HG03064 (cell line): ENCODE data around the gene RPL28.
"Not testable (repeated sequence)": the region's sequence is repeated elsewhere in the genome, so short reads cannot be mapped to it uniquely, and the experiment has no call there.

ENCODE experiments used
- ATAC-seq: cut with Tn5 transposase; IDR thresholded peaks from one replicate; pipeline ENCODE4 v1.9.1; 2021; ENCODE audit warnings: low read depth; ENCODE audit not compliant: unreplicated experiment

RPL28 gene

GRCh38 chr19:55391191-55391670 lies 5.5 kb downstream of the RPL28 start:
- no peak for ATAC-seq

DNA sequence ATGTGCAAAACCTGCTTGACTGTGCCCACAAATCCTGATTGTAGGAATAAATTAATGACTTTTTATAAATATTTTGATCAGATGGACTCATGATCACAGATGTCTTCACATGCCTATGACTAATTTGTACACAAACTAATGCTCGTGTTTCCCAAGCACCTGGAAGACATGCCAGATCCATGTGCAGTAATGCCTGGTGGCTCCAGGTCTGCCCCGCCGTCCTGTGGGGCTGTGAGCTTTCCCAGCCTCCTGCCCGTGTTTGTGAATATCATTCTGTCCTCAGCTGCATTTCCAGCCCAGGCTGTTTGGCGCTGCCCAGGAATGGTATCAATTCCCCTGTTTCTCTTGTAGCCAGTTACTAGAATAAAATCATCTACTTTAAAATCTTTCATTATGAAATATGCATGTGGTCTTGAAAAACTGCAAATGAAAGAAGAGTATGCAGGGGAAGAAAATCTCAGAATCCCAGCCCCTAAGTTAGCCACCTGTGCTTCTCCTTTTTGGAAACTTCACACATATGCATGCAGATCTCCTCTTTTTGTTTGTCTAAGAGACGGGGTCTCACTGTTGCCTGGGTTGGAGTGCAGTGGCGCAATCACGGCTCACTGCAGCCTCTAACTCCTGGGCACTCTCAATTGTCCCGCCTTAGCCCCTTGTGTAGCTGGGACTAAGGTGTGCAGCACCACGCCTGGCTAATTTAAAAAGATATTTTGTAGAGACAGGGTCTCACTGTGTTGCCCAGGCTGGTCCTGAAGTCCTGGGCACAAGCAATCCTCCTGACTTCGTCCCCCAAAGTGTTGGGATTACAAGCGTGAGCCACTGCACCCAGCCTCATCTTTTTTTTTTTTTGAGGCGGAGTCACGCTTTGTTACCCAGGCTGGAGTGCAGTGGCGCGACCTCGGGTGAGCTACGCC lies 6.2 kb downstream of the RPL28 start:
- no peak for ATAC-seq

DNA sequence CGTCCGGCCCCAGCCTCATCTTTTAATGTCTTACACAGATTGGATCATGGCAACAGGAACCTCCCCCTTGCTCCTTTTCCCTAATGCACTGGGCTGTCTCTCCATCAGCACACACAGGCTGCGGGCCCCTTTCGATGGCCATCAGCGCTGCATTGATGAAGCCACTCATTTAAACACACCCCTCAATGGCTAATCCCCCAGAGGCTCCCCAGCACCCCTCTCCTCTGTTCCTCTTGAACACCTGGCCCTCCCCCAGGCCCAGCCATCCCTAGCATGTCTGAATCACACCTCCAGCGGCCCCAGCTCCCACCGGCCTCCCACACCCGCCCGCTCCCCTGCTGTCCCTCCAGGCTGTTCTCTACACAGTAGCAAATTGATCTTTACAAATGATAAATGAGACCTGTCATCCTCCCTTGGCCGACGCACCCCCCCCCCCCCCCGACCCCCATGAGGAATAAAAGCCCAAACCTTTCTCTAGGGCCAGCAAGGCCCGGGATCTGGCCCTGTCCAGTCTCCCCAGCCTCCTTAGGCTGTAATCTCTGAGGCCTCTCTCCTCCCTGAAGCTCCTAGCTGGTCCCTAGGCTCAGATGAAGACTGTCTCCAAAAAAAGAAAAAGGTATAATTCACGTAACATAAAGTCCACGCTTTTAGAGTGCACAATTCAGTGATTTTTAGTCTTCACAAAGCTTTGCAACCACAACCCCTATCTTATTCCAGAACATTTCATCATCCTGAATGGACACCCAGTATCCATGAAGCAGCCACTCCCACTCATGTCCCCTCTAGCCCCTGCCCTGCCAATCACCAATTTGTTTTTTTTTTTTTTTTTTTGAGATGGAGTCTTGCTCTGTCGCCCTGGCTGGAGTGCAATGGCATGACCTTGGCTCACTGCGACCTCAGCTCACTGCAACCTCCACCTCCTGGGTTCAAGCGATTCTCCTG lies 7.4 kb downstream of the RPL28 start:
- no peak for ATAC-seq

GRCh38 chr19:55398200-55398925 lies 12.6 kb downstream of the RPL28 start:
- ATAC-seq = no peak

DNA sequence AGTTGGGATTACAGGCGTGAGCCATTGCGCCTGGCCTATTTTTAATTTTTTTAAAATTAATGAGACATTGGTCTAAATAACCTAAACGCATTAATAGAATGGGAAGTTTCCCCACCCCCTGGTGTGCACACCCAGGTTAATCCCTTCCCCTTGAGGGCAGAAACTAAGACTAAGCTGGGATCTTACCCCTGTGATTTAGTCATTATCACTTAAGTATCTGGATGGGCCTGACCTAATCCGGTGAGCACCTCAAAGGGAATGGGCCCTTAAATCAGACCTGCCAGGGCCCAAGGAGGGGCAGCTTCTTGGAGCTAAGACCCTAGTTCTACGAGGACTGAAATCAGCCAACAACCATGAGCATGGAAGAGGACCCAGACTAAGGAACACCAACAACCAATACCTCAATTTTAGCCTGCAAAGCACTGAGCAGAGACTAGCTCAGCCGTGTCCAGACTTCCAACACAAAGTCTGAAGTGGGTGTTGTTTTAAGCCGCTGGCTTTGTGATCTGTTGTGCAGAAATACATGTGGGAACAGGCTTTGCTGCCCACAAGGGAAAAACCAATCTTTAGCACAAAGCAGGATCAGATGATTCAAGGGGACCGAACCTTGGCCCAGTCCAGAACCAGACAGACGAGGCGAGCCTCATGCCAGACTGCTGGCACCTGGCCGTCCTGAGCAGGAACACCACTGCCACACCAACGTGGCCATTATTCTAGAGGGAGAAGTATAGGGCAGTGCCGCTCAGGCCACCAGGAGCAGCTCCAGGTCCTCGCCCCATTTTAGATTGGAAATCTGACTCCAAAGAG lies 14.8 kb downstream of the RPL28 start:
- no peak for ATAC-seq

DNA sequence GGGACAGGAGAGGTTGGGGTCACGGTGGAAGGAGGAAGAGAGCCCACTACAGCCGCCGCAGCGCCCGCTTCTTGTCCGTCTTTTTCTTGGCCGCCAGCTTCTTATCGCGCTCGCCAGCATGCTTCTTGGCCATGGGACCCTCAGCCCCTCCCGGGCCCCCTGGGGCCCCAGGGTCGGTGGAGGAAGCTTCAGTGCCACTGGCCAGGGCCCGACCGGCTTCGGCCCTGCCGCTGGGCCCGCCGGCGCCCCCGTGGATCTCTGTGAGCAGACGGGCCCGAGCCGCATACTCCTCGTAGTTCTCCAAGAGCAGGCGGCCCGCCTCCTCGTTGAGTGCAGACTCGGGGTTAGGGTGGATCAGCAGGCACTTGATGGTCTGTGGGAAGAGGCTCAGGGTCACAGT lies 15.7 kb downstream of the RPL28 start:
- ATAC-seq = not testable (repeated sequence)

DNA sequence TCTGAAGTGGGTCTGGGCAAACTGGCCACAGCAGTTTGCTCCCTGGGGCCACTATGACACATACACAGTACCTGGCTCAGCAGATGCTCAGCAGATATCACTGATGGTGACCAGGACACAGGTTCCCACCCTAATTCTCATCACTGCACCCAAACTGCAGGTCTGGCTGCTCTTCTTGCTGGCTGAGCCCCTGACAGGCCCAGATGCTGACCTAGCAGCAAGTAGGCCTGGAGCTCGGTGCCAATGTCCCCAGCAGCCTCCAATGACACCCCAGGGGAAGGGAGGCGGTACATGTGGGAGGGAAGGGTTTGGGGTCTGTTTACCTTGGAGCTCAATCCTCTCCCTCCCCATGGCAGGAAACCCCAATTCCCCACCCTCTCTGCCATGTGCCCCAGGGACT lies 16.8 kb downstream of the RPL28 start:
- ATAC-seq = no peak

- ATAC-seq = no peak
These were observed 19.9 kb downstream of the RPL28 start for GRCh38 chr19:55405638-55406037.

DNA sequence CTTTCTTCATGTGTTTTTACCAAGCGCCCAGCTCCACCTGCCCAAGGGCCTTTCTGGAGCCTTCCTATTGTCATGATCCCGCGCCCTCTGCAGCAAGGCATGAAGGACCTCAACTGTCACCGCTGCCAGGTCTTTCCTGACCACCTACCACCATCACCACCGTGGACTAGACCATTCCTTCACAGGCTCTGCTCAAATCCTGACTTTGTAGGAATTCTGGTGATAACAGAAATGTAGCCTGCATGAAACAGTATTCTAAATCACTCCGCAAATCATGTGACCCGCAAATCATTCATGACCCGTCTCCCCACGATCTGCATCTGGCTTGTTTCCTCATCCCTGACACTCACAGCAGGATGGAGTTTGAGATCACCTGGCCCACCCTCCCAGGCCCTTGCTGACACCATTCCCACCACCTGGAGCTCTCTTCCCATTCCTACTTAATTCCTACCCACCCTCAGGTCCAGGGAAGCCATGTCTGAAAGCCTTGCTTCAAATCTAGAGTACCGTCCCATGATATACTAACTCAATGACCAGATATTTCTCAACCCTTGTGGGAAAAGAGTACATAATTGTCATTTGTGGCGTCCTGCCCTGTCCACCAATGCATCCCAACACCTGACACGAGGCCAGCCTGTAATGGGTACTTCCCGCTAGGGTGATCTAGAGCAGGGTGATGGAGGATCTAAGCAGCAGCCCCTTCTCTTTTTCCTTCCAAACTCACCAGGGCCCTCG lies 20.5 kb downstream of the RPL28 start:
- no peak for ATAC-seq

DNA sequence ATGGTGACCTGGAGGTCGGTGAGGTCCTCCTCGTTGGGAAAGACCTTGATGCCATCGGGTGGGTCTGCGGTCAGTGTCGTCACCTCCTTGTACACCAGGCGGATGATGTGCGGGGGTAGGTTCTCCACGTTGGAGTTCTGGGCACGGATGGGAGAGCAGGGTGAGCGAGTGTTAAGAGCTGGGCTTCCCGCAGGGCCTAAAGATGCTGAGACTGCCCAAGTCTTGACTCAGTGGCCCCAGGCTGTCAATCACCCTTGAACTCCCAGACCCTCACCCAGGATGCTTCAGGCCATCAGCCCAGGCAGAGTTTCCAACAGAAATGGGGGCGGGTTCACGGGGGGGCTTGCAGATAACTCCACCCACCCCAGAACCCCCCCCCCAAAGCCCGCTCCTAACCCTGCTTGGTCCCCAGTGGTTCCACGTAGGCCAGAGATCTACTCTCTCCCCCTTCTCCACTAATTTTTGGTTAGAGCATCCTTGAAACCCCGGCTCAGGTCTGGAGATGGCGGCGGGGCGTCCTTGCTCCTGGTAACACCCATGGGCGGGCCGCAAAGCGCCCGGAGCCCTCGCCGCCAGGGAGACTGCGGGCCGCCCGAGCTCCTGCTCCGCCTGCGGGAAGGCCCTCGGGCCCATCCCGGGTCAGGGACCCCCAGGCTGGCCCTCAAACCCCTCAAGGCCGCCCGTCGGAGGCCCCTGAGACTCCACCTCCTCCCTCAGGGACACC lies 21.3 kb downstream of the RPL28 start:
- ATAC-seq = peak; percentile 2

DNA sequence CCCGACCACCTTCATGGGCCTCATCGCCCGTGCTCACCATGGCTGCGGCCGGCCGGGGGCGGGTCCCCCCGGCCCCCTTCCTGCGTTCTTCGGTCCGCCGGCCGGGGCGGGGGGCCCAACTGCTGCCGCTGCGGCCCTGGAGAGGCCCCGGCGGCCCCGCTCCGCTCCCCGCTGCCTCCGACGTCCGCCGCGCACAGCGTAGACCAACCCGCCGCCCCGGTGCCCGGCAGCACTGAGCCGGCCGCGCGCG lies 21.7 kb downstream of the RPL28 start, which contains the start of gene UBE2S:
Gene UBE2S, minus strand, starts transcription at position 239 of the 250 bp plus-strand sequence. Its CDS starts 199 bp downstream, at position 40.
- ATAC-seq = not testable (repeated sequence)

DNA sequence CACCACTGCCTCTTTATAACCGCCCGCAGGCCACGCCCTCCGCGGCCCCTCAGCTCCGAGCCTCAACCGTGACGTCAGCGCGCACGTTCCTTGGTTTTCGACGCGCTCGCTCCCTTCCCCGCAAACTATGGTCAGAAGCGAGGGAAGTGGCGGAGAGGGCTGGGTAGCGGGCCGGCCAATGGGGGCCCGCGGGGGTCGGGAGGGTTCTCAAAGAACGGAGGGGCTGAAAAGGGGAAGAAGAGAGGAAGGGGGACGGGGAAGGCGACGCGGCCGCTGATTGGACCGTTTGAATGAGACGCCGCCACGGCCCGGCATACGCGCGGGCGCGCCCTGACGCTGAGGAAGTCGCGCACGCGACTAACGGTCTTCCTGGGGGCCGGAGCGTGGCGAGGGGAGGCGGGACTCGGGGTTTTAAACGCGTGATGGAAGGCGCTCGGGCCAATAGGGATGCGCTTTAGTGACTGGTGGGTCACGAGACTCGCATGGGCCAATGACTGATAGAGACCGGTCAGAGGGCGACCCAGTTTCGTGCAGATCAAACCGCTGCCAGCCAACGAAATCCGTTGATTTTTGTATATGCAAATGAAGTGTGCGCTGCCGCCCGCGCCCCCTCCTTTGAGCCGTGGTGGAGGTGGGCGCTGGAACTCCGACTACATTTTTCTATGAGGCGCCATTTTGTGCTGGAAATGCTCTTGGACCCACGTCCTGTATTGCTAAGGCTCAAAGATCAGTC lies 22.2 kb downstream of the RPL28 start:
- ATAC-seq = peak; percentile 80

DNA sequence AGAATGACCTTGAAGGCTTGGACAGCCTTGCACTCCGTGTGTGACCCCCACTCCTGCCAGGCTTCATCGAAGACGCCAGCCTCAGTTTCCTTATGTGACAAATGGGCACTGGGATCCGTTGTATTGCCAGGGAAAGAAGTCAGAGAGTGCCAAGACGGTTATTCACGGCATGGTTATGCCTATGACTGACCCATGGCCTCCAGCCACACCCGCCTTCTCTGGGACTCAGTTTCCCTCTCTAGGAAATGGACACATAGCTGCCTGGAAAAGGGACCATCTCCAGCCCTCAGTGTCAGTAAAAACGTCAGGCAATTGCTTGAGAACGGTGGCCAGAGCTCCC lies 22.8 kb downstream of the RPL28 start:
- no peak for ATAC-seq

DNA sequence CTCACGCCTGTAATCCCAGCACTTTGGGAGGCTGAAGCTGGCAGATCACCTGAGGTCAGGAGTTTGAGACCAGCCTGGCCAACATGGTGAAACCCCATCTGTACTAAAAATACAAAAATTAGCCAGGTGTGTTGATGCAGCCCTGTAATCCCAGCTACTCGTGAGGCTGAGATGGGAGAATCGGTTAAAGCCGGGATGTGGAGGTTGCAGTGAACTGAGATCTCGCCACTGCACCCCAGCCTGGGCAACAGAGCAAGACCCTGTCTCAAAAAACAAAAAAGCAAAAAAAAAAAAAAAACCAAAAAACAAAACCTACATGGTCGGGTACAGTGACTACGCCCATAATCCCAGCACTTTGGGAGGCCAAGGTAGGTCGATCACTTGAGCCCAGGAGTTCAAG lies 23.4 kb downstream of the RPL28 start:
- not testable (repeated sequence) for ATAC-seq

DNA sequence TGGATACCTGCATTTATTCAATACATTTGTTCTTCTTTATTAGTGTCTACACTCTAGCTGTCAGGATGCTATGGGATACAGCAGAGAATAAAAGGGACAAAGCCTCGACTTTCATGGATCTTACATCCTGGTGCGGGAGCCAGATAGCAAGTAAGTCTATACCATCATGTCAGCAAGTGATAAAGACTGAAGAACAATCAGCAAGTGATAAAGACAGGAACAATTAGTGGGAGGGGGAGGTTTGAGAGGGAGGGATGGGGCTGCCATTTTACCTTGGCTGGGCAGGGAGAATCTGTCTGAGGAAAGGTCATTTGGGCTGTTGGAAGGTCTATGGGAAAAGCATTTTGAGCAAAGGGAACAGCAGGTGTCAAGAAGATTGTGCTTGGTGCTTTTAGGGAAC lies 24.4 kb downstream of the RPL28 start:
- no peak for ATAC-seq

DNA sequence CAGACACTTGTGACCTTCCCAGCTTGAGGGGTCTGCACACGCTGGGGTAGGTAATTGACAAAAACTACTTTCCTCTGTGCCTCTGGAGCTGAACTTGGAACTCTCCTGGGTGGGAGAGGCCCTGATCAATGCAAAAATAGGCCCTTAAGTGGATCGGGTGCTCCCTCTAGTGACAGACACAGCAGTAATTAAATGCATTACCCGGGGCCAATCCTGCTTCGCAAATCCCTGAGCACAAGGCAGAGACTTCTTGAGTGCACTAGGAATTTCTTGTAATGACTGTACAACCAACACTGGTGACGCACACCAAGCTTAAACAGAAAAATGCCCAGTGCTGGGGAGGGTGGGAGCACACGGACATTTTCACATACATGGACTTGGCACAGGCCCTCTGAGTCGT lies 32.5 kb downstream of the RPL28 start:
- ATAC-seq = no peak

DNA sequence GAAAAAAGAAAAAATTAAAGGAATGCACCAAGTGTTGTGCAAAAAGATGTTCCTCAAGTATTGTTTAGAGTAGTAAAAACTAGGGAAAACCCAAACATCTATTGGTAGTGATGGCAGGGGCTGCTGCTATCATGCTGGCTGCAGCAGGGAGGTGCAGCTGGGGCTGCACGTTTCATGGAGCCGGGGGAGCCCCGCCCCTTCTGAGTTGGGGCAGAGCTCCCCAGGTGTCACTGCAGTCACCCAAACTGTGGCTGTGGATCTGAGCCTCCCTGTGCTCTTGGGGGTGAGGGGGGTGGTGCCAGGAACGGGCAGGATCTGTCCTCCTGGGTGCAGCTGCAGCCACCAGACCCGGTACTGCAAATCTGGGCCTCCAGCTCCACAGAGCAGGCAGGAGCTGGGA lies 33.4 kb downstream of the RPL28 start:
- ATAC-seq = no peak

- ATAC-seq = no peak
These were observed 34.0 kb downstream of the RPL28 start for GRCh38 chr19:55419624-55420236.
